HG03520 (cell line): Measurements from ENCODE around the gene ADARB1.

Source experiments
- ATAC-seq: cut with Tn5 transposase; IDR thresholded peaks from one replicate; pipeline ENCODE4 v1.9.1; 2021; ENCODE audit warnings: mild to moderate bottlenecking, moderate library complexity; ENCODE audit not compliant: unreplicated experiment

Gene ADARB1

DNA sequence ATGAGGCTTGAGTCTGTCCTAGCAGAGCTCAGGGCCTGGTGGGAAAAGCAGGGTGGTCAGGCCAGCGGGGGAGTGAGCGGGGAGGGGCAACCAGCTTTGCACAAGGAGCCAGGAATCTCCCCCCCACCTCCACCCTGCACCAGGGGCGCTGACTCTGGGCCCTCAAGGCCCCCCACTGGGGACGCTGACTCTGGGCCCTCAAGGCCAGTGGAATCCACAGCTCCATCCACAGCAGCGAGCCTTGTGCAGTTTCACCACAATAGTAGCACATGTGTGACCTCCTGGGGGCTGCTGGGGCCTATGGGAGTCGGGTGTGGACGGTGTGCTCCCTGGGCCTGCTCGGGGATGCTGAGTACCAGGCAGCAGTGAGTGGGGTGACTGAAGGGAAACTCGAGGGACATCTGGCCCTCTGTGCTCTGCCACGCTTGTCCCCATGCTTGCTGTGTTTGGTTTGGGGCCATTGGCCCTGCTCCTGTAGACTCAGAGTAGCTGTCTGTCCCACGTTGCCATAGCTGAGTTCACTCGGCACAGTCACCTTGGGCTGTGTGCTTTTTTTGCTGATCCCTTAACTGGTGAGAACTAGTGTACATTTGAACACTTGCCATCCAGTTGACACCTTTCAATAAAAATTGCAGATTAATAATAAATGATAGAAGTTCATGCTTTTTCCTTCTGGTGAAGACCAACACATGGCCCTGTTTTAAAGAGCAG, 89.2 kb downstream of the ADARB1 start:
- ATAC-seq, result no peak

DNA sequence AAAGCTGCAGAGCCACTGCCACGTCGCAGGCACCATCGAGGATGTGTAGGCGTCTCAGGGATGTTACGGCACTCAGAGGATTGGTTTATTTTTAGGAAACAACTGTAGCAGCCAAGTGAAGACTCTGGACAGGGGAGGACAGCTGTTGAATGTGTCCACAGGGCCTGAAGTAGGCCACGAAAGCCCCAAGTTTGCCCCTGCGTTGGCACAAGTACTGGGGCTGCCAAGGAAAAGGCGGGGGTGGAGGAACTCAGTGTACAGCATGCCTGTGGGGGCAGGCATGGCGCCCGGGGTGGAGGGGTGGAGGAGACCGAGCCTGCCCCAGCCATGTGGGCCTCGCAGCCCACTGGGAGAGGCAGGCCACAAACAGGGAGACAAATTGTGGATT, 89.7 kb downstream of the ADARB1 start:
- ATAC-seq, result no peak

DNA sequence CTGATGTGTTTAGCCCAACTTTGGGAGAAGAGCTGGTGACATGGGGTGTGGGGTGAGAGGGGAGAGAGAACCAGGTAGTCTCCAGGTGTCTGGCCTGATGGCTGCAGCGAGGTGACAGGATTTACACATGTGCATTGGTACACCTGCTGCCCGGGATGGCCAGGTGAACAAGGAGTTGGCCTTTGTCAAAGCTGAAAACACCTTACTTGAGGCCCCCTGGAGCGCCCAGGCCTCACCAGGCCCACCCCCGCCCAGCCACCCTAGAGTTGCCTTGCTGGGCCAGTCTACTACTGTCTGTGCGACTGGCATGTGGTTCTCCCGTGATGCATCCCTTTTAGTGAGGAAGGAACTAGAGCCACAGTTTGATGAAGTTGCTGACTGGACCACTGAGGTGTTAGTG, 90.5 kb downstream of the ADARB1 start:
- no peak for ATAC-seq

DNA sequence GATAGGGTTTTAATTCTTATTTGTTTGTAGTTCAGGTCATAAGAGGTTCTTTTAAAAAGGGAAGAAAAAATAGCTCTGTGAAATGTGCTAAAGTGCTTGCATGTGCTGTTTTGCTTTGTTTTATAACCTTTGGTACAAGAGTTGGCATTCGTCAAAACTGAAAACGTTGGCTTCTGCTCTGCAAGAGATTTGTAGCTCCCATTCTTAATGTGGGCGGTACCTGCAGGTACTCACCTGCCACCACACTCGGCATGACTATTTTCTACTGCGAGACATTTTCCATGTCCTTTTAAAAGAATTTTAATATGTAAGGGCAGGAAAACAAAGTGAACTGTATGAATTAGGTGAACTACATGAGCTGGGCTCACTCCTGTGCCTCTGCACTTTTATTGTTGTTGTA, 92.6 kb downstream of the ADARB1 start:
- no peak for ATAC-seq

DNA sequence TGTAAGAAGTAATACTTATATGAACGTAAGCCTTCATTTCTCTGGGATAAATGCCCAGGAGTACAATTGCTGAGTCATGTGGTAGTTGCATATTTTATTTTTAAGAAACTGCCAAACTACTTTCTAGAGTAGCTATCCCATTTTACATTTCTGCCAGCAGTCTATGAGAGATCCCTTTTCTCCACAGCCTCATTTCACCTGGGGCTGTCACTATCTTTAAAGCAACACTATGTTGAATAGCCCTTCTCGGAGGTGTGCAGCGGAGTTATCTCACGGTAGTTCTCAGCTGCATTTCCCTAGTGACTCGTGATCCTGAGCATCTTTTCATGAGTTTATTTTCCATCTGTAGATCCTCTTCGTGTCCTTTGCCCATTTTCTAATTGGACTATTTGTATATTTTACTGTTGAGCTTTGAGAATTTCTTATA, 93.4 kb downstream of the ADARB1 start:
- no peak for ATAC-seq

DNA sequence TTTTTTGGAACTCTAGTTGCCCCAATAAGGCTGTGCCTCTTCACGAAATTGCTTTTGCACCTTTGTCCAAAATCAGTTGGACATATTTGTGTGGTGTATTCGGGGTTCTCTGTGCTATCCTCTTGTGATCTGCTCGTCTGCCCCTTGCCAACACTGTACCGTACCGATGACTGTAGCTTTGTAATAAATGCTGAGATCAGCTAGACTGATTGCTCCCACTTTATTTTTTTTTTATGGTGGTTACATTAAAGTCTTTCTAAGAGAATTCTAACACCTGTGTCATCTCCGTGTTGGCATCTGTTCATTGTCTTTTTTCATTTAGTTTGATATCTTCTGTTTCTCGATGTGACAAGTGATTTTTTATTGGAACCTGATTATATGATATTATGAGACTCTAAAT, 94.1 kb downstream of the ADARB1 start:
- ATAC-seq, result no peak

DNA sequence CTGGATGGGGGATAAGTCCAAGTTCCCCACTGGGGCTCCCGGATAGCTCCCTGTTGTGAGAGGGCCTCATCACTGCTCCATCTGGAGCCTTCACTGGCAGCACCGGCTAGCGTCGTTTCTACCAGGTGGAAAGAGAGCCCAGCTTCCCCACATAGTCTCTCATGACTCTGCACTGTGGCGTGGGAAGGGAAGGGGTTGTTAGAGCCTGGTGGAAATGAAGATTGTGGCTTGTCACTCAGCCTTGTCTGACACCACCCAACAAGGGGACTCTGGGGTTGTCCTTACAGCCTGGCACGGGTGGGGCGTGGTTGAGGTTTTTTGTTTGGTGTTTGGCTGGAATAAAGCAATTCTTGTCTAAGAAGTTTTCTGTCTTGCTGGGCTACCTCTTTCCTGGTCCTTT, 94.6 kb downstream of the ADARB1 start:
- no peak for ATAC-seq

DNA sequence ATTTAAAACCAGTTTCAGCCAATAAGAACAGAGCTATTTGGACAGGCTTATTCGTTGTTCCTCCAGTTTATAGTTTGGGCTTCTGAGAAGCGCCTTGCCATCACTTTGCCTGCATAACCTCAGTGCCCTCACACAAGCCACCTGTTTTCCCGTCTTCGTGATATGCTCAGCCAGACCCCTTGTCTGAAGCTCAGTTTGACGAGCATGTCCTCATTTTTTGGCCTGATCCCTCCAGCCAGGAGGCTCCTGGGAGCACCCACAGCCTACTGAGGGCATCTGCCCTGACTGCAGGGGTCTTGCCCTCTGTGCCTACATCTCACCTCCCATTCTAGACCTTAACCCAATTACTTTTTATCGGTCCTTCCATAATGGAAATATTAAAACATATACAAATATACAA, 95.3 kb downstream of the ADARB1 start:
- no peak for ATAC-seq

DNA sequence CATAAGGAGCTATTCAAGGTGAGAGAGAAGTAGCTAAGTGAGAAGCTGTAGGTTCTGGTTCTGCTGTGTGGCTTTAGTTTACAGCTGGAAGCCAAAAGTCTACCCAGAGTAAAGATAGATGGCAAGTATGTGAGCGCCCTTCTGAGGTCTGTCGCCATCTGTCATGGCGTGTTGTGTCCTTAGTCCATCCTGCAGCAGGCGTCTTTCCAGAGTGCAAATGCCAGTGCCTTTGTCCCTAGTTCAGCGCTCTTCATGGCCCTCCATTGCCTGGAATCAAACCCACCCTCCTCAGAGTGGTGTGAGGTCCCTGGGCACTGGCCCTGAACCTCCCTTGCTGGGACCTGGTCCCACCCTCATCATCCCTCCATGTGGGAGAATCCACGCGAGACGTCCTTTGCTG, 96.6 kb downstream of the ADARB1 start:
- ATAC-seq, result no peak

DNA sequence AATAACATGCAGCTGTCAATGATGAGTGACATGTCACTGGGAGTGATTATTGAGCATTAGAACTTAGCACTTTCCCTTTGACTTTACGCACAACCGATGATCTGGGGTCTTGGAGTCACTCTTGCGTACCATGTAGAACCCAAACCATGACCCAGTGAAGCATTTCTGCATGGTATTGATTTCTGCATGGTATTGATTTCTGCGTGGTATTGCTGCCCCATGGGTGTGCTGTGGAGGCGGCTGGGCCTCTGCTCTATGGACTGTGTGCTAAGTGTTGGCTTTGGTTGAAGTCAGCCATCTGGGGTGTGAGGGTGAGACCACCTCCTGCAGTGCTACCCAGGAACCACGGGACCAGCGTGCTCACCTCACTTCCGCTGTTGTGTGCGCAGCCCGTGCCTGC, 98.0 kb downstream of the ADARB1 start:
- no peak for ATAC-seq

DNA sequence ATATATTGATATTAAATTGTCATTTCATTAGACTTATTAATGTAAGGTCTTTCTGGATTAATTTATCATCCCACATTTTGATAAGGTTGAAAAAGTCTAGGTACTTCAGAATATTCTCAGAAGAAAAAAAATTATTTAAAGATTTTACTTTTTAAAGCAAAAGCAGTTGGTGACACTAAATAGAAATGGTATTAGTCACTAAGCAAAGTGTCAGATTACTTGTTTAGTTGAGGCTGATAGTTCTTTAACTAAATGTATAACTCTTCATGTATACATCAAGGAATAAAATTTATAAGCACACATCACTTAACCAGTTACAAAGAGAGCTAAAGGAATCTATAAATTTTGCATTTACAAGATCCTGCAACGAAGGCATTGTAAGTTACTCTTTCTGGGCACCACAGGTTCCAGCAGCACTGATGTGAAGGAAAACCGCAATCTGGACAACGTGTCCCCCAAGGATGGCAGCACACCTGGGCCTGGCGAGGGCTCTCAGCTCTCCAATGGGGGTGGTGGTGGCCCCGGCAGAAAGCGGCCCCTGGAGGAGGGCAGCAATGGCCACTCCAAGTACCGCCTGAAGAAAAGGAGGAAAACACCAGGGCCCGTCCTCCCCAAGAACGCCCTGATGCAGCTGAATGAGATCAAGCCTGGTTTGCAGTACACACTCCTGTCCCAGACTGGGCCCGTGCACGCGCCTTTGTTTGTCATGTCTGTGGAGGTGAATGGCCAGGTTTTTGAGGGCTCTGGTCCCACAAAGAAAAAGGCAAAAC, 101.1 kb downstream of the ADARB1 start:
- ATAC-seq, result no peak

DNA sequence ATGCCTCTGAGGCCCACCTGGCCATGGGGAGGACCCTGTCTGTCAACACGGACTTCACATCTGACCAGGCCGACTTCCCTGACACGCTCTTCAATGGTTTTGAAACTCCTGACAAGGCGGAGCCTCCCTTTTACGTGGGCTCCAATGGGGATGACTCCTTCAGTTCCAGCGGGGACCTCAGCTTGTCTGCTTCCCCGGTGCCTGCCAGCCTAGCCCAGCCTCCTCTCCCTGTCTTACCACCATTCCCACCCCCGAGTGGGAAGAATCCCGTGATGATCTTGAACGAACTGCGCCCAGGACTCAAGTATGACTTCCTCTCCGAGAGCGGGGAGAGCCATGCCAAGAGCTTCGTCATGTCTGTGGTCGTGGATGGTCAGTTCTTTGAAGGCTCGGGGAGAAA, 101.8 kb downstream of the ADARB1 start:
- ATAC-seq, result no peak

DNA sequence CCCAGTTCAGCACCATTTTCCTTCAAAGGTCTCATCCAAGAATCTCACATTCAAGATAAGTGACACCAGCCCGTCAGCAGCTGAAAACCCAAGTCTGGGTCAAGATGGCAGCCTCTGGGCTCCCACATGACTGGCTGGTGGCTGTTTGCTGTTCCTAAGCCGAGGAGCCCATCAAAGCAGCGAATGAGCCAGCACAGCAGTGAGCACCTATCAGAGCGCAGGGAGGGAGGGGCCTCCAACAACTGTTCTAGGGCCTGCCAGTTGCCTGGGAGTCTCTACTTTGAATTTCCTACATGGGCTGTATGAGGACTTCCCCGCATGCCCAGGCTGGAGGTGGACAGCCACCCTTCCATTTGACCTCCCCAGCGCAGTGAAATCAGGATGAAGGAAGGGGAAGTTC, 102.7 kb downstream of the ADARB1 start:
- no peak for ATAC-seq

DNA sequence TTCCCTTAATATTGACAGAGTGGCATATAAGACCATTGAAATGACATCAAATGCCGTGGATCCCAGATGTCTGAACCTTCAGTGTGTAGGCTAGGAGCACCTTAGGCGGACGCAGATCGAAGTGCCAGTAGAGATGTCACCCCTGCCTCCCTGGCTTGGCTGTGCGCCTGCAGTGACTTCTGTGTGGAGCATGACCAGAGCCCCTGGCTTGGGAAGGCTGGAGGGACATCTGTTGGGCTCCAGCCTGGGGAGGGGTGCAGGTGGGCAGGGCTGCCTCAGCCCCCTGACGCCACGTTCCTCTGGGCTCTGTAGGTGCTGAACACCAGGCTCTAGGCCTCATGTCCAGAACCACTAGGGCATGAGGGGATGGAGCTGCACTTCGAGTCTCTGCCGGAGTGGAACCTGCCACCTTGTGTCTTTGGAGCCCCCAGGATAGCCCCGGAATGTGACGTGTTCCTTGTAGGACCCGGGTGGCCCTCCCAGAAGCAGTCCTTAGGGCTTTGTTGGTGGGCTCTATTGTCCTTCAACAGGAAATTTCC, 103.8 kb downstream of the ADARB1 start:
- ATAC-seq, result no peak

DNA sequence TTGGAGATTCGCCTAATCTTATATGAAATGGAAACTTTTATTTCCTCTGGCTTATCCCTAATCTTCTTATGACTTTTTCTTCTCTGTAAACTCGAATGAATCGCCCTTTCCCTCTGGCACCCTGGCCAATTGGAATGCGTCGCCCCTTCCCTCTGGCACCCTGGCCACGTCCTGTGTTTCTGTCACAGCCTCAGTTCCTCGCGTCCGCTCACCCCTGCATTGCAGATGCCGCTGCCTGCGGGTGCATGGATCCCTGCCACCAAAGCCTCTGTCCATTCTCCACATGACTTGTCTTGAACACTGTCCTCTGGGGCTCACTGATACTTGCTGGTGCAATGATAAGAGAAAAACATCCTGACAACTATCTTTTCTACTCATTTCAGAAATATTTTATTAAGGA, 104.6 kb downstream of the ADARB1 start:
- no peak for ATAC-seq

DNA sequence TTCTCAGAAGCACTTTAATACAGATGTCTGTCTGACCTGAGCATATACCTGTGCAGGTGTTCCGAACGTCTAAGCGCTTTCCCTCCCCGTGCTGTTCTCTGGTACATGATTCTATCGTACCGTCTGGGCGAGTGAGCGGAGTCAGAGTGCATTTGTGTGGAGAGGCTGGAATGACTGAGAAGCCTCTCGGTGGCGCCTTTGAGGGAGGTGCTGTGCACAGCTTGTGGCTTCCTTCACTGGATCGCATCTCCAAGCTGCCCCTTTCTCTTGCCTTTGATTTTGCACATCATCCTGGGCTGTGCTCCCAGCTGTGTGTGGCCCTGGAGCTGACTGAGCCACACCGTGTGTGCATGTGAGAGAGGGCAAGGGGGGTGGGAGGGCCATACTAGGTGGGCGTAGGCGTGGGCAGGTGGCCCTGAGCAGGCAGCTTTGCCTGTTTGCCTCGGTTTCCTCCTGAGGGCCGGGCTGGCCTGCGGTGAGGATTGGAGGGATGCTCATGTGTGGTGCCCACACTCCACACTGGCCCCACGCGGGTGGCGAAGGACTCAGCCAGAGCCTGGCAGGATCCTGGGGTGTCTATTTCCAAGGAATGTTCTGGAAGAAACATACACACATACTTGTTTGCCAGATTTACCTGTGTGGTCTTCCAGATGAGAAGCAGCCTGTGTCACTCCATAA, 105.3 kb downstream of the ADARB1 start:
- ATAC-seq, result no peak

DNA sequence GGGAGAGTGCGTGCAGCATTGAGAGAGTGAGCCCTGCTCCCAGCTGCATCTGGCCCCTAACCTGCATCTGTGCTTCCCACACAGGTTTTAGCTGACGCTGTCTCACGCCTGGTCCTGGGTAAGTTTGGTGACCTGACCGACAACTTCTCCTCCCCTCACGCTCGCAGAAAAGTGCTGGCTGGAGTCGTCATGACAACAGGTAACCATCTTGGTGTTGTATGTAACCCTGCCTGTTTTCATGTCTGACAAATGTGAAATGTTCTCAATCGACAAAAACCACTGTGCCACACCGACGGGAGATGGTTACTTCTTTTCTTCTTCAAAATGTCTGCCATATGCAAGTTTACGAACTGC, 105.8 kb downstream of the ADARB1 start:
- ATAC-seq, result no peak

DNA sequence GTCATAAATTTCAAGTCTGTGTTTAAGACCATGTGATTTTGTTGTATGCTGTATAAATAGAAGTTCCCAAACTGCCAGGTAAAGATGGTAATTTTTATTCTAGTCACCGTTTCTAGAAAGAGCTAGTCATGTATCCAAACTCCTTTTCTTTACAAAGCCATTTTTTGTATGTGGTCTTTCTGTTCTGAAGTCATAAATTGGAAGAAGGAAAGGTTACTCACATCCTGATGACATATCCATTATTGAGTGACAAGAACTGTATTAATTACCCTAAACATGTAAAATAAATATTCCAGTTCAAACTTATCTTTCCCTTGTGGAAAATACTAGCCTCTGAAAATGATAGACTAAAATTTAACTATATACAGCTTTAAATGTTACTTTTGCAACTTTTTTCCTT, 108.6 kb downstream of the ADARB1 start:
- no peak for ATAC-seq

DNA sequence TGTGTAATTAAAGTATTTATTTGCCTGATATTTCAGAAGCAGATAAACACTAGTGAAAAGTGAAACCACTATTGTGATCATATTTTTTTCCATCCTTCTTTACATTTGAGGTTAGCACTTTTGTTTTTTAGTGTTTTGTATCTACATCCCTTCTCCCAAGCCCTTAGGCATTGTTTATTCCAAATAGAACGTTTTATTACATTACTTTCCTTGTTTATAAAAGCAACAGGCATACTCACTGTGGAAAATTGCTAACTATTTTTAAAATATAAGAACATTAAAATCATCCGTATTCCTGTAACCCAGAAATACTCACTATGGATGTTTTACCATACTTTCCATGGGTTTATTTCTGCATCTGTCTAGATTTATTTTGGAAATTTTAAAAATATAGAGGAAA, 109.5 kb downstream of the ADARB1 start:
- ATAC-seq, result no peak

DNA sequence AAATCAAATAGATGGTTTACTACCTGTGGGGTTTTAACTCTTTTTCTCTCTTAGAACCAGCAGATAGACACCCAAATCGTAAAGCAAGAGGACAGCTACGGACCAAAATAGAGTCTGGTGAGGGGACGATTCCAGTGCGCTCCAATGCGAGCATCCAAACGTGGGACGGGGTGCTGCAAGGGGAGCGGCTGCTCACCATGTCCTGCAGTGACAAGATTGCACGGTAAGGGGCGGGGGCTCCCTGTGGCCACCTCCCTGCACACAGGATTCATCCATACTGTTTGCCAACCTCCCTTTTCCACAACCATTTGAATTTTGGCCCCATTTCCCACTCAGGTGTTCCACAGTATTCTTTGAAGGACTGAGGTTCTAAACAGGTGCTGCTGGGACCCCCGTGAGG, 110.5 kb downstream of the ADARB1 start:
- no peak for ATAC-seq

DNA sequence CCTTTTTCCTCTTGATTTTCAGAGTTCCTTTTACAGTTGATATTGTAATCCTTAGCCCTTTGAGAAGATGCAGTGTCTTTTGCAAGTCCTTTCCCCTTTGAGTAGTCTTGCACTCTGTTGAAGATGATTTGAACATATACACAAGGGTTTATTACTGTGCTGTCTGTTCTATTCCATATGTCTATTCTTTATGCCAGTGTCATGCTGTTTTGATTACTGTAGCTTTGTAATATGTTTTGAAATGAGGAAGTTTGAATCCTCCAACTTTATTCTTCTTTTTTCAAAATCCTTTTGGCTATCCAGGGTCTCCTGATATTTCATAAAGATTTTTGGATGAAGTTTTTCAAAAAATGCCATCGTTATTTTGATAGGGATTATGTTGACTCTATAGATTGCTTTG, 112.3 kb downstream of the ADARB1 start:
- no peak for ATAC-seq

DNA sequence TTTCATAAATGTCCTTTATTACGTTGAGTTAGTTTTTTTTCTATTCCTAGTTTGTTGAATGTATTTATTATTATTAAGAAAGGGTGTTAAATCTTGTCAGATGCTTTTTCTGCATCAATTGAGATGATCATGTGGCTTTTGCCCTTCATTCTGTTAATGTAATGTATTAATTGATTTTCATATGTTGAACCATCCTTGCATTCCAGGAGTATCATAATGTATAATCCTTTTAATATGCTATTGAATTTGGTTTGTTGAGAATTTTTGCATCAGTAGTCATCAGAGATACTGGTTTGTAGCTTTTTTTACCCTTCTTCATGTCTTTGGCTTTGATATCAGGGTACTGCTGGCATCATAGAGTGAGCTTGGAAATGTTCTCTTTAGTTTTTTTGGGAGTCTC, 113.3 kb downstream of the ADARB1 start:
- ATAC-seq, result no peak
